Kidney (tissue), 14 donors: Measurements from ENCODE around the gene BNIP1. TPM values are rescaled to one million over a fixed set of nuclear protein-coding genes. Genes with fewer than 3 reads are reported as not detected.

Experiments used
- DNase-seq, 5 donors: peaks; one replicate each; pipeline ENCODE4 v3.0.0-alpha.2; 2013 to 2020
- FAIRE-seq: peaks from 2 replicates; lab custom pipeline; 2012; peaks lifted over from hg19 to GRCh38; lab: Jason Lieb, UNC
- H3K27ac ChIP-seq, 2 donors: one replicate each; pipeline ENCODE4 v1.7.0; 2013; ENCODE audit warnings: low read depth in 2 of 2, low read length in 2 of 2, inconsistent platforms in 1 of 2
- H3K27me3 ChIP-seq: one replicate; pipeline ENCODE4 v1.7.1; 2013; ENCODE audit warnings: low read length, inconsistent platforms; ENCODE audit not compliant: control insufficient read depth, insufficient read depth
- H3K36me3 ChIP-seq, 3 donors: one replicate each; pipeline versions ENCODE4 v1.7.0 to v1.7.1; 2013; ENCODE audit warnings: low read length in 3 of 3, control low read depth in 1 of 3, inconsistent platforms in 1 of 3; ENCODE audit not compliant: insufficient read depth in 3 of 3, control insufficient read depth in 2 of 3
- H3K4me1 ChIP-seq, 3 donors: one replicate each; pipeline versions ENCODE4 v1.7.0 to v1.7.1; 2013; ENCODE audit warnings: low read length in 3 of 3, inconsistent platforms in 1 of 3, low read depth in 1 of 3; ENCODE audit not compliant: control insufficient read depth in 2 of 3, insufficient read depth in 2 of 3
- H3K4me3 ChIP-seq, 3 donors: one replicate each; pipeline versions ENCODE4 v1.7.0 to v1.8.1; 2013; ENCODE audit warnings: low read length in 3 of 3, control low read depth in 1 of 3, inconsistent platforms in 1 of 3
- H3K9ac ChIP-seq, 3 donors: one replicate each; pipeline versions ENCODE4 v1.7.0 to v1.7.1; 2013; ENCODE audit warnings: low read length in 3 of 3, control low read depth in 1 of 3, inconsistent platforms in 1 of 3
- H3K9me3 ChIP-seq, 3 donors: one replicate each; pipeline versions ENCODE4 v1.7.0 to v1.7.1; 2013; ENCODE audit warnings: low read length in 3 of 3, control low read depth in 1 of 3, inconsistent platforms in 1 of 3; ENCODE audit not compliant: control insufficient read depth in 2 of 3, insufficient read depth in 1 of 3
- CTCF ChIP-seq: IDR thresholded peaks from 3 replicates; pipeline ENCODE4 v1.5.1; 2012; ENCODE audit warnings: mild to moderate bottlenecking, moderate library complexity, borderline replicate concordance; ENCODE audit not compliant: insufficient read depth; ENCODE audit errors: extremely low read depth
- intact Hi-C: fragments of 100-400 bp; cut with DNase I; formaldehyde crosslinking; loops from one replicate; pipeline ENCODE4 v1.11.1; 2022
- polyA plus RNA-seq: library from polyadenylated mRNA; stranded (reverse); fragments of 350-450 nt; fragmentation: Illumina TruSeq; extraction: RNeasy Lipid Tissue Mini Kit (QIAGEN cat#74804); gene quantifications from one replicate; pipeline ENCODE4 v1.2.3, GENCODE V29; 2014; ENCODE audit warnings: low read depth, low replicate concordance; ENCODE audit not compliant: insufficient read depth
- total RNA-seq: library from RNA; stranded (reverse); fragmentation: NEBNext Ultra II Directional; extraction: Animal tissue kit (Norgen Biotek cat#: 25700); gene quantifications from one replicate; pipeline ENCODE4 v1.2.1, GENCODE V29; 2021
- donor health status: control.
- donor health status: control.
- donor health status: control.
- donor health status: control.
- donor health status: control.
- donor health status: DM: yes; HTN: yes; CAD: no.
- donor health status: Normal renal cell carcinoma (clear cell type).

The BNIP1 gene
- total and polyA plus RNA-seq, 2 donors from 2014 or later, result 10.2 to 28.7 TPM

GRCh38 chr5:173196133-173196952, 52.0 kb downstream of the BNIP1 start:
- peaks cover 0 to 6% (median 5%) of the 10 kb centered on the region in 3 donors for H3K9me3 ChIP-seq
- no peaks in the 10 kb centered on the region for H3K4me1 ChIP-seq
- FAIRE-seq (no peak), DNase-seq (no peak)
- no peak for TF ChIP-seq CTCF
- H3K27ac ChIP-seq, result no peak overlapping the region
- no peaks in the 10 kb centered on the region for H3K36me3 ChIP-seq
- H3K4me3 ChIP-seq, result no peak overlapping the region
- H3K27me3 ChIP-seq, result no peaks in the 10 kb centered on the region
- intact Hi-C loops, result no loop called here
- H3K9ac ChIP-seq, result no peak overlapping the region

DNA sequence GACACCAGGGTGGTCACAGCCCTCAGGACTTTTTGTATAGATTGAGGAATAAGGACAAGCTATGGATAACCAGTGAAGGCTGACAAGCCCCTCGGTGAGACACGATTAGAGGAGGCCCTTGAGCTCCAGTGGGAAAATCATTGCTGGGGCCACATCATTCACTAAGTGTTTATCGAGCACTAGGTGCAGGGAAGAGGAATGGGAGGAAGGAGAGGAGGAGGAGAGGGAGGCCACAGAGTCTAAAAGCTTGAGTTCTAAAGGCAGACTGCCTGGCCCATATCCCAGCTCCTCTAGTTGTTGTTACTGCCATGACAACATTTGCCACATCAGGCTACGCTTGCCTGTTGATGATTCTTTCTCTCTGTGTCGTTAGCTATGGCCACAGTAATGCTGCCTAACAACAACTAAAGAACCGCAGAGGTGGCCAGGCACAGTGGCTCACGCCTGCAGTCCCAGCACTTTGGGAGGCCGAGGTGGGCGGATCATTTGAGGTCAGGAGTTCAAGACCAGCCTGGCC, 53.1 kb downstream of the BNIP1 start:
- Histone ChIP-seq H3K9me3 (peaks cover 0 to 6% (median 5%) of the 10 kb centered on the region in 3 donors), H3K27me3 (no peaks in the 10 kb centered on the region), H3K9ac (no peak overlapping the region), H3K36me3 (no peaks in the 10 kb centered on the region), H3K27ac (no peak overlapping the region), H3K4me3 (no peak overlapping the region), H3K4me1 (no peaks in the 10 kb centered on the region)
- intact Hi-C loops, result no loop called here
- no peak for TF ChIP-seq CTCF
- DNase-seq, result no peak
- no peak for FAIRE-seq

- Histone ChIP-seq H3K27ac (no peak overlapping the region), H3K9ac (no peak overlapping the region), H3K4me3 (no peak overlapping the region), H3K9me3 (peaks cover 0 to 6% (median 5%) of the 10 kb centered on the region in 3 donors), H3K36me3 (no peaks in the 10 kb centered on the region), H3K27me3 (no peaks in the 10 kb centered on the region), H3K4me1 (no peaks in the 10 kb centered on the region)
- intact Hi-C loops, result no loop called here
- DNase-seq (peak in 1 of 5 donors; percentile 4), FAIRE-seq (no peak)
- no peak for TF ChIP-seq CTCF
These were observed 53.7 kb downstream of the BNIP1 start for GRCh38 chr5:173198049-173198448.
